ENCODE results near the gene NANOGP8.

Gene NANOGP8

GRCh38 chr15:35080226-35080625 is 4.9 kb downstream of the NANOGP8 start:
- no peak for DNase-seq (ENCODE audit: extremely low read depth, low read depth)
- no peak for TF ChIP-seq CTCF (IDR thresholded peaks at IDR 0.05; ENCODE audit: low read depth, low read length)

- DNase-seq (ENCODE audit: extremely low read depth, low read depth), result peak; percentile 36
- peak; percentile 78 for TF ChIP-seq CTCF (IDR thresholded peaks at IDR 0.05; ENCODE audit: low read depth, low read length)
These were observed 6.7 kb downstream of the NANOGP8 start for GRCh38 chr15:35078221-35078915.

GRCh38 chr15:35071106-35071505 is 14.0 kb downstream of the NANOGP8 start:
- TF ChIP-seq CTCF (IDR thresholded peaks at IDR 0.05; ENCODE audit: low read depth, low read length), result no peak
- no peak for DNase-seq (ENCODE audit: extremely low read depth, low read depth)

GRCh38 chr15:35068846-35069475 is 16.1 kb downstream of the NANOGP8 start:
- no peak for TF ChIP-seq CTCF (IDR thresholded peaks at IDR 0.05; ENCODE audit: low read depth, low read length)
- no peak for DNase-seq (ENCODE audit: extremely low read depth, low read depth)

- no peak for TF ChIP-seq CTCF (IDR thresholded peaks at IDR 0.05; ENCODE audit: low read depth, low read length)
- no peak for DNase-seq (ENCODE audit: extremely low read depth, low read depth)
These were observed 17.4 kb downstream of the NANOGP8 start for GRCh38 chr15:35067496-35068347.

GRCh38 chr15:35066094-35066493 is 19.0 kb downstream of the NANOGP8 start:
- no peak for DNase-seq (ENCODE audit: extremely low read depth, low read depth)
- no peak for TF ChIP-seq CTCF (IDR thresholded peaks at IDR 0.05; ENCODE audit: low read depth, low read length)

Measured in AG09319 (cell line).